ENCODE data around the gene ABHD17A. TPM values are rescaled to one million over a fixed set of nuclear protein-coding genes. Genes with fewer than 3 reads are reported as not detected.
A peak's percentile ranks its signal among the peaks of the same experiment; 100 is the strongest.
"Not testable (repeated sequence)": the region's sequence is repeated elsewhere in the genome, so short reads cannot be mapped to it uniquely, and the experiment has no call there.

The ABHD17A gene
- total RNA-seq, 2 donors from 2014 or later, result 96.8 to 143 TPM

GRCh38 chr19:1875646-1876495 is 9.4 kb downstream of the ABHD17A start:
- H3K36me3 ChIP-seq, result no peaks in the 10 kb centered on the region
- H3K27ac ChIP-seq, result peak overlapping the region; percentile 71 to 93
- H3K27me3 ChIP-seq (replicated peaks; ENCODE audit: insufficient read depth), result no peaks in the 10 kb centered on the region
- peak overlapping the region; percentile 71 for H3K4me3 ChIP-seq
- peak; percentile 81 for ATAC-seq (ENCODE audit: insufficient number of reproducible peaks, low FRiP score, low read depth)
- no peaks in the 10 kb centered on the region for H3K9me3 ChIP-seq
- peaks cover 29 to 41% of the 10 kb centered on the region in 2 donors for H3K4me1 ChIP-seq (ENCODE audit: control insufficient read depth in 1 of 2, low read depth in 2 of 2)
- DNase-seq (ENCODE audit: low spot score), result peak; percentile 74
- no peak for TF ChIP-seq CTCF (IDR thresholded peaks at IDR 0.05)

- H3K4me1 ChIP-seq (ENCODE audit: control insufficient read depth in 1 of 2, low read depth in 2 of 2), result peaks cover 29 to 37% of the 10 kb centered on the region in 2 donors
- not testable (repeated sequence) for H3K36me3 ChIP-seq; H3K27me3 ChIP-seq (replicated peaks; ENCODE audit: insufficient read depth); DNase-seq (ENCODE audit: low spot score); H3K9me3 ChIP-seq; ATAC-seq (ENCODE audit: insufficient number of reproducible peaks, low FRiP score, low read depth)
- peak overlapping the region; percentile 71 to 93 for H3K27ac ChIP-seq
- peak overlapping the region; percentile 71 for H3K4me3 ChIP-seq
These were observed 10.0 kb downstream of the ABHD17A start for GRCh38 chr19:1875265-1875645.

DNA sequence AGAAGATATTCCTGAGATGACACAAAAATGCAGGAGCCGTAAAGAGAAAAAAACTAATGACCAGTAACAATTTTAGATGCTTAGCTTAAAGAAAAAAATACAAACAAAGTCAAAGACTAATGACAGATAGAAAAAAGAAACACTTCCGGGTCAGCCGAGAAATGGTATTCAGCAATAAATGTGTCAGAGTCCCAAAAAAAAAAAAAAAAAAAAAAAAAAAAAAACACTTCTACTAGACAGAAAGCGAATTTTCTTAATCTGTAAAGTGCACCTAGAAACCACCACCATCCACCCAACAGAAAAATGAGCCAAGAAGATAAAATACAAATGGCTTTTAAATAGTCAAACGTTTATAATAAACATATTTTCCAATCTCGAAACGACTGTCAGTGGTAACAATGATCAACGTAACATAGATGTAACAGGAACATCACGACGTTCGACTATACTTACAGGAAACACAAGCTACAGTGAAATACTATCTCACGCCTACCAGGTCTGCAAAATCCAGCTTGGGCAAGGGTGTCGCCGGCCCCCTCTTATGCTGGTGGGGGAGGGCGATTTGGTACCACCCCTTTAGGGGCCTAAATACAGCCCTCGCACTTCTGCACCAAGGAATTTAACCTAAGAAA is 10.6 kb downstream of the ABHD17A start:
- peaks cover 29 to 37% of the 10 kb centered on the region in 2 donors for H3K4me1 ChIP-seq (ENCODE audit: control insufficient read depth in 1 of 2, low read depth in 2 of 2)

DNA sequence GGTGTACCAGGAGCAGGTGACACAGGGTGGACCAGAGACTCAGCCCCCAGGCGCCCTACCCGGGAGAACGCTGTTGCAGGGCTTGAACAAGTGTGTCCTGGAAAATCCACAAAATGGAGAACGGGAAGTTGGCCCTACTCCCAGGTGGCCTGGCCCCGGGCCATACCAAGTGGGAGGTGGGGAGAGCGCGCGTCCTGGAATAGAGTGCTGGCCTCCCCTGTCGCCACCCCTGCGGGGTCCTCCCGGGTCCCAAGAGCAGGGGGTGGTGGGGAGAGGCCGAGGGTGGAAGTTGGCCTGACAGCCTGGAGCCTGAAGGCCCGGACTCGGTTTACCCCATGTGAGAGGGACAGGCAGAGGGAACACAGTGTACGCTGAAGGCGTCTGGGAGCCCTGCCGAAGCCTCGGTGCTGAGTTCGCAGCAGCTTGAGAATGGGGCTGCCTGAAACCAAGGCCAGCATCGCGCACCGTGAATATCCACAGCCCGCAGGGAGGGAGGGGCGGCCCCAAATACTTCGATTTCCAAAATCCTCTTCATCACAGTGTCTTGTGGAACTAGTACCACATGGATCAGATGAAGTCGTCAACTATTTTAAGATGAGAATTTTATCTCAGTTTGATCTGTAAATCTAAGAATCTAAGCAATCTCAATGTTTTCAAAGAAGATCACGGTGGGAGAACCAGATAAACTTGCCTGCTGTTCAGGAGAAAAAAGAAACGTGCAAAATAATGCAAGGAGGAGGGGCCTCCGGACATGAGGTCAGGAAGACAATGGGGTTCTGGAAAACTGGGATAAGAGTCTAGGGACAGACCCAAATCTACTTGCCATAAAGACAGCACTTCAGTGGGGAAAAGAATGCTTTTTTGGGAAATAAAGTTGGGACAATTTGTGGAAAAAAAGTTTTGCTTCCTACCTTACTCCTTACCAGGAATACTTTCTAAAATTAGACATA is 11.5 kb downstream of the ABHD17A start:
- no peak for TF ChIP-seq CTCF (IDR thresholded peaks at IDR 0.05)
- H3K4me3 ChIP-seq, result peak overlapping the region; percentile 71
- peaks cover 29 to 37% of the 10 kb centered on the region in 2 donors for H3K4me1 ChIP-seq (ENCODE audit: control insufficient read depth in 1 of 2, low read depth in 2 of 2)
- no peaks in the 10 kb centered on the region for H3K9me3 ChIP-seq
- peak overlapping the region; percentile 1 to 34 for H3K27ac ChIP-seq
- H3K27me3 ChIP-seq (replicated peaks; ENCODE audit: insufficient read depth), result no peaks in the 10 kb centered on the region
- no peaks in the 10 kb centered on the region for H3K36me3 ChIP-seq
- DNase-seq (ENCODE audit: low spot score) (no peak), ATAC-seq (ENCODE audit: insufficient number of reproducible peaks, low FRiP score, low read depth) (no peak)

More for the DNA sequence above, 10.6 kb downstream of the ABHD17A start:
- H3K27ac ChIP-seq, result peak overlapping the region; percentile 71 to 93
- DNase-seq (ENCODE audit: low spot score) (no peak), ATAC-seq (ENCODE audit: insufficient number of reproducible peaks, low FRiP score, low read depth) (no peak)
- no peak for TF ChIP-seq CTCF (IDR thresholded peaks at IDR 0.05)
- H3K4me3 ChIP-seq, result peak overlapping the region; percentile 71
- H3K36me3 ChIP-seq, result no peaks in the 10 kb centered on the region
- H3K27me3 ChIP-seq (replicated peaks; ENCODE audit: insufficient read depth), result no peaks in the 10 kb centered on the region
- no peaks in the 10 kb centered on the region for H3K9me3 ChIP-seq

GRCh38 chr19:1872807-1873523 is 12.3 kb downstream of the ABHD17A start:
- no peak for DNase-seq (ENCODE audit: low spot score)
- peak overlapping the region; percentile 30 to 34 for H3K27ac ChIP-seq
- H3K4me1 ChIP-seq (ENCODE audit: control insufficient read depth in 1 of 2, low read depth in 2 of 2), result peaks cover 29 to 37% of the 10 kb centered on the region in 2 donors
- peak overlapping the region; percentile 71 for H3K4me3 ChIP-seq
- no peaks in the 10 kb centered on the region for H3K9me3 ChIP-seq
- H3K27me3 ChIP-seq (replicated peaks; ENCODE audit: insufficient read depth), result no peaks in the 10 kb centered on the region
- H3K36me3 ChIP-seq, result no peaks in the 10 kb centered on the region
- no peak for TF ChIP-seq CTCF (IDR thresholded peaks at IDR 0.05)
- no peak for ATAC-seq (ENCODE audit: insufficient number of reproducible peaks, low FRiP score, low read depth)

Data from thoracic aorta (tissue), 2 donors.